Measurements from ENCODE around the gene BOC. TPM values are rescaled to one million over a fixed set of nuclear protein-coding genes. Genes with fewer than 3 reads are reported as not detected.

Gene BOC
- polyA plus RNA-seq, 1 donor from 2014 or later, result 0.53 TPM

DNA sequence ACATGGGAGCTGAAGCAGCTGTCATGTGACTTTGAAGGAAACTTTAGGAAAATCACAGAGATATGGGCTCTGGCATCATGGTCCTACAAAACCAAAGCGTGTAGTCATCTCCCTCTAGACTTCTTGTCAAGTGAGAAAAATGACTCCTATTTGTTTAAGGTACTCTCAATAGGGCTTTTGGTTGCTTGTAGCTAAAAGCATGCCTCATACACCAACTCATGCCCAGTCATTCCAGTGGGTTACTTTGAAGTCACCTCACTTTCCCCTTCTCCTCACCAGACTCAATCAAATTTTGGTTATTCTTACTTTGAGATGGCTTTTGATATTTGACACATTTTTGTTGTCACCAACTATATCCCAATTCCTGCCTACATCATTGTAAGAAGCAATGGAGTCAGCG lies 81.6 kb downstream of the BOC start:
- Histone ChIP-seq H3K9me2 (ENCODE audit: insufficient read depth, low read length) (no peaks in the 10 kb centered on the region), H2AFZ (ENCODE audit: low read depth, low read length) (no peak overlapping the region), H4K20me1 (ENCODE audit: insufficient read depth) (no peaks in the 10 kb centered on the region), H3F3A (ENCODE audit: insufficient read depth, low read length, poor library complexity, severe bottlenecking) (no peaks in the 10 kb centered on the region), H3K9me3 (ENCODE audit: low read length) (no peaks in the 10 kb centered on the region), H3K4me3 (ENCODE audit: low read length) (no peak overlapping the region), H3K4me2 (ENCODE audit: low read length) (no peak overlapping the region), H3K79me2 (replicated peaks; ENCODE audit: insufficient read depth, low read length) (no peaks in the 10 kb centered on the region), H3K9ac (ENCODE audit: low read length) (no peak overlapping the region), H3K27me3 (ENCODE audit: insufficient read depth, low read depth, low read length) (no peaks in the 10 kb centered on the region), H3K36me3 (ENCODE audit: insufficient read depth, low read length) (no peaks in the 10 kb centered on the region), H3K27ac (ENCODE audit: low read length) (no peak overlapping the region)
- TF ChIP-seq MXI1 (conservative IDR thresholded peaks at IDR 0.05; ENCODE audit: poor library complexity, severe bottlenecking), result no peak

DNA sequence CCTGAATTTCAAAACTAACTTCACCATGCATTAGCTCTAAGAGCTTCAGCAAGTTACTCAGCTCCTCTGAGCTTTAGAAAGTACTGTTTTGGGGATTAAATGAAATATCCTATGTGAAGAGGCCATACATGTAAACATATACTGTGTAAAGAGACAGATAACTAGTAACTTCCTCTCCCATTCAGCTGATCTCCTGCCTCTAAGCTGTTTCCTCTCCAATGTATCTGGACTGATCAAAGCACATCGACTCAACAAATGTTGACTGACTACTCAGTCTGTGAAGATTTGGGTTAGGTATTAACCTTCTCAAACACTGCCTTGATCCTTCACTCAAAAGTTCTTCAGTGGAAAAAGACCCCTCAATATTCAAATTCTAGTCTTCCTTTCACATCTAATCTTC lies 82.0 kb downstream of the BOC start:
- no peaks in the 10 kb centered on the region for H3F3A ChIP-seq (ENCODE audit: insufficient read depth, low read length, poor library complexity, severe bottlenecking)
- no peaks in the 10 kb centered on the region for H3K36me3 ChIP-seq (ENCODE audit: insufficient read depth, low read length)
- no peaks in the 10 kb centered on the region for H3K9me3 ChIP-seq (ENCODE audit: low read length)
- no peak overlapping the region for H2AFZ ChIP-seq (ENCODE audit: low read depth, low read length)
- H3K27me3 ChIP-seq (ENCODE audit: insufficient read depth, low read depth, low read length), result no peaks in the 10 kb centered on the region
- H3K79me2 ChIP-seq (replicated peaks; ENCODE audit: insufficient read depth, low read length), result no peaks in the 10 kb centered on the region
- H3K9me2 ChIP-seq (ENCODE audit: insufficient read depth, low read length), result no peaks in the 10 kb centered on the region
- H3K27ac ChIP-seq (ENCODE audit: low read length), result no peak overlapping the region
- H4K20me1 ChIP-seq (ENCODE audit: insufficient read depth), result no peaks in the 10 kb centered on the region
- no peak for TF ChIP-seq SMC3 (conservative IDR thresholded peaks at IDR 0.05; ENCODE audit: poor library complexity)
- no peak for TF ChIP-seq EP300 (conservative IDR thresholded peaks at IDR 0.05; ENCODE audit: poor library complexity, severe bottlenecking)
- TF ChIP-seq TAF1 (IDR thresholded peaks at IDR 0.05; ENCODE audit: low read depth), result no peak
- TF ChIP-seq RAD21 (conservative IDR thresholded peaks at IDR 0.05), result no peak
- no peak for TF ChIP-seq POLR2AphosphoS5 (IDR thresholded peaks at IDR 0.05)
- no peak for TF ChIP-seq MXI1 (conservative IDR thresholded peaks at IDR 0.05; ENCODE audit: poor library complexity, severe bottlenecking)
- no peak for TF ChIP-seq EZH2 (IDR thresholded peaks at IDR 0.05; ENCODE audit: borderline replicate concordance, insufficient read depth, low read length, poor library complexity, severe bottlenecking)
- TF ChIP-seq, protein P1, sequence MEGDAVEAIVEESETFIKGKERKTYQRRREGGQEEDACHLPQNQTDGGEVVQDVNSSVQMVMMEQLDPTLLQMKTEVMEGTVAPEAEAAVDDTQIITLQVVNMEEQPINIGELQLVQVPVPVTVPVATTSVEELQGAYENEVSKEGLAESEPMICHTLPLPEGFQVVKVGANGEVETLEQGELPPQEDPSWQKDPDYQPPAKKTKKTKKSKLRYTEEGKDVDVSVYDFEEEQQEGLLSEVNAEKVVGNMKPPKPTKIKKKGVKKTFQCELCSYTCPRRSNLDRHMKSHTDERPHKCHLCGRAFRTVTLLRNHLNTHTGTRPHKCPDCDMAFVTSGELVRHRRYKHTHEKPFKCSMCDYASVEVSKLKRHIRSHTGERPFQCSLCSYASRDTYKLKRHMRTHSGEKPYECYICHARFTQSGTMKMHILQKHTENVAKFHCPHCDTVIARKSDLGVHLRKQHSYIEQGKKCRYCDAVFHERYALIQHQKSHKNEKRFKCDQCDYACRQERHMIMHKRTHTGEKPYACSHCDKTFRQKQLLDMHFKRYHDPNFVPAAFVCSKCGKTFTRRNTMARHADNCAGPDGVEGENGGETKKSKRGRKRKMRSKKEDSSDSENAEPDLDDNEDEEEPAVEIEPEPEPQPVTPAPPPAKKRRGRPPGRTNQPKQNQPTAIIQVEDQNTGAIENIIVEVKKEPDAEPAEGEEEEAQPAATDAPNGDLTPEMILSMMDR (IDR thresholded peaks at IDR 0.05; ENCODE audit: poor library complexity, severe bottlenecking), result no peak
- no peak overlapping the region for H3K4me3 ChIP-seq (ENCODE audit: low read length)
- no peak overlapping the region for H3K4me2 ChIP-seq (ENCODE audit: low read length)
- no peak overlapping the region for H3K9ac ChIP-seq (ENCODE audit: low read length)

DNA sequence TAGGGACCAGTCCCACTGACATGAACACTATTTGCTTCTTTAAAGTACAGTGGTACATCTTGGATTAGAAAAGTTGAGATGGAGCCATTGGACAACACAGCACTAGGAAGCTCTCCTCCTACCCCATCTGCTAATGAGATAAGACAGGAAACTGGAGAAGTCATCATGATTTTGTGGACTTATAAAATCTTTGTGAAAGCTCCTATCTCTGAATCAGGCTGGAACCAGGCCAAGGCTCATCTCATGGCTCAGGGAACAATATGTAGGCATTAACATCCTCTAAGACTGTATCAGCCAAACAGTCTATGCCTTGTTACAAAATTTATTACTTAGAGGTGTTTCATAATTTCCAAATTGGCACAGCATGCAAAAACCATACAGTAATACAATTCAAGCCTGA lies 84.1 kb downstream of the BOC start:
- Histone ChIP-seq H2AFZ (ENCODE audit: low read depth, low read length) (no peak overlapping the region), H3K27me3 (ENCODE audit: insufficient read depth, low read depth, low read length) (no peaks in the 10 kb centered on the region), H3K79me2 (replicated peaks; ENCODE audit: insufficient read depth, low read length) (no peaks in the 10 kb centered on the region), H3K27ac (ENCODE audit: low read length) (no peak overlapping the region), H3K4me3 (ENCODE audit: low read length) (no peak overlapping the region), H3F3A (ENCODE audit: insufficient read depth, low read length, poor library complexity, severe bottlenecking) (no peaks in the 10 kb centered on the region), H3K9me3 (ENCODE audit: low read length) (no peaks in the 10 kb centered on the region), H3K4me2 (ENCODE audit: low read length) (no peak overlapping the region), H3K9me2 (ENCODE audit: insufficient read depth, low read length) (no peaks in the 10 kb centered on the region), H3K9ac (ENCODE audit: low read length) (no peak overlapping the region), H4K20me1 (ENCODE audit: insufficient read depth) (no peaks in the 10 kb centered on the region), H3K36me3 (ENCODE audit: insufficient read depth, low read length) (no peaks in the 10 kb centered on the region)
- TF ChIP-seq, protein P2, sequence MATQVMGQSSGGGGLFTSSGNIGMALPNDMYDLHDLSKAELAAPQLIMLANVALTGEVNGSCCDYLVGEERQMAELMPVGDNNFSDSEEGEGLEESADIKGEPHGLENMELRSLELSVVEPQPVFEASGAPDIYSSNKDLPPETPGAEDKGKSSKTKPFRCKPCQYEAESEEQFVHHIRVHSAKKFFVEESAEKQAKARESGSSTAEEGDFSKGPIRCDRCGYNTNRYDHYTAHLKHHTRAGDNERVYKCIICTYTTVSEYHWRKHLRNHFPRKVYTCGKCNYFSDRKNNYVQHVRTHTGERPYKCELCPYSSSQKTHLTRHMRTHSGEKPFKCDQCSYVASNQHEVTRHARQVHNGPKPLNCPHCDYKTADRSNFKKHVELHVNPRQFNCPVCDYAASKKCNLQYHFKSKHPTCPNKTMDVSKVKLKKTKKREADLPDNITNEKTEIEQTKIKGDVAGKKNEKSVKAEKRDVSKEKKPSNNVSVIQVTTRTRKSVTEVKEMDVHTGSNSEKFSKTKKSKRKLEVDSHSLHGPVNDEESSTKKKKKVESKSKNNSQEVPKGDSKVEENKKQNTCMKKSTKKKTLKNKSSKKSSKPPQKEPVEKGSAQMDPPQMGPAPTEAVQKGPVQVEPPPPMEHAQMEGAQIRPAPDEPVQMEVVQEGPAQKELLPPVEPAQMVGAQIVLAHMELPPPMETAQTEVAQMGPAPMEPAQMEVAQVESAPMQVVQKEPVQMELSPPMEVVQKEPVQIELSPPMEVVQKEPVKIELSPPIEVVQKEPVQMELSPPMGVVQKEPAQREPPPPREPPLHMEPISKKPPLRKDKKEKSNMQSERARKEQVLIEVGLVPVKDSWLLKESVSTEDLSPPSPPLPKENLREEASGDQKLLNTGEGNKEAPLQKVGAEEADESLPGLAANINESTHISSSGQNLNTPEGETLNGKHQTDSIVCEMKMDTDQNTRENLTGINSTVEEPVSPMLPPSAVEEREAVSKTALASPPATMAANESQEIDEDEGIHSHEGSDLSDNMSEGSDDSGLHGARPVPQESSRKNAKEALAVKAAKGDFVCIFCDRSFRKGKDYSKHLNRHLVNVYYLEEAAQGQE (IDR thresholded peaks at IDR 0.05; ENCODE audit: borderline replicate concordance), result no peak
- TF ChIP-seq MXI1 (conservative IDR thresholded peaks at IDR 0.05; ENCODE audit: poor library complexity, severe bottlenecking), result no peak
- TF ChIP-seq RAD21 (conservative IDR thresholded peaks at IDR 0.05), result no peak
- no peak for TF ChIP-seq SMC3 (conservative IDR thresholded peaks at IDR 0.05; ENCODE audit: poor library complexity)
- TF ChIP-seq POLR2AphosphoS5 (IDR thresholded peaks at IDR 0.05), result no peak
- TF ChIP-seq, protein P1 (IDR thresholded peaks at IDR 0.05; ENCODE audit: poor library complexity, severe bottlenecking), result no peak
- TF ChIP-seq TAF1 (IDR thresholded peaks at IDR 0.05; ENCODE audit: low read depth), result no peak
- no peak for TF ChIP-seq EZH2 (IDR thresholded peaks at IDR 0.05; ENCODE audit: borderline replicate concordance, insufficient read depth, low read length, poor library complexity, severe bottlenecking)
- TF ChIP-seq EP300 (conservative IDR thresholded peaks at IDR 0.05; ENCODE audit: poor library complexity, severe bottlenecking), result no peak

Data from neural cell (in vitro differentiated cells).